GM12872 (cell line): Measurements from ENCODE around the gene PTK7.

Source experiments
- CTCF ChIP-seq: IDR thresholded peaks from 3 replicates; pipeline ENCODE4 v1.5.1; 2011; ENCODE audit warnings: low read depth, mild to moderate bottlenecking, low read length, moderate library complexity; ENCODE audit not compliant: insufficient read depth

The PTK7 gene

GRCh38 chr6:43127180-43127579 lies 51.1 kb downstream of the PTK7 start:
- no peak for TF ChIP-seq CTCF

GRCh38 chr6:43127877-43128276 lies 51.8 kb downstream of the PTK7 start:
- TF ChIP-seq CTCF: no peak

GRCh38 chr6:43128926-43129325 lies 52.8 kb downstream of the PTK7 start:
- no peak for TF ChIP-seq CTCF

GRCh38 chr6:43129434-43130194 lies 53.5 kb downstream of the PTK7 start:
- peak; percentile 59 for TF ChIP-seq CTCF

GRCh38 chr6:43130429-43130828 lies 54.3 kb downstream of the PTK7 start:
- TF ChIP-seq CTCF: no peak

GRCh38 chr6:43138267-43138666 lies 62.2 kb downstream of the PTK7 start:
- TF ChIP-seq CTCF: no peak

GRCh38 chr6:43141644-43142043 lies 65.5 kb downstream of the PTK7 start:
- TF ChIP-seq CTCF: no peak

GRCh38 chr6:43142101-43142500 lies 66.0 kb downstream of the PTK7 start:
- TF ChIP-seq CTCF: no peak
